ENCODE measurements around the gene SLC15A2. TPM values are rescaled to one million over a fixed set of nuclear protein-coding genes. Genes with fewer than 3 reads are reported as not detected.

SLC15A2 gene
- total and polyA plus RNA-seq, 9 of the 15 experiments (the other 6 are each of a cell fraction or from before 2014, with no cell fraction given): 0.05 to 0.53 (median 0.25) TPM; not detected in 1

DNA sequence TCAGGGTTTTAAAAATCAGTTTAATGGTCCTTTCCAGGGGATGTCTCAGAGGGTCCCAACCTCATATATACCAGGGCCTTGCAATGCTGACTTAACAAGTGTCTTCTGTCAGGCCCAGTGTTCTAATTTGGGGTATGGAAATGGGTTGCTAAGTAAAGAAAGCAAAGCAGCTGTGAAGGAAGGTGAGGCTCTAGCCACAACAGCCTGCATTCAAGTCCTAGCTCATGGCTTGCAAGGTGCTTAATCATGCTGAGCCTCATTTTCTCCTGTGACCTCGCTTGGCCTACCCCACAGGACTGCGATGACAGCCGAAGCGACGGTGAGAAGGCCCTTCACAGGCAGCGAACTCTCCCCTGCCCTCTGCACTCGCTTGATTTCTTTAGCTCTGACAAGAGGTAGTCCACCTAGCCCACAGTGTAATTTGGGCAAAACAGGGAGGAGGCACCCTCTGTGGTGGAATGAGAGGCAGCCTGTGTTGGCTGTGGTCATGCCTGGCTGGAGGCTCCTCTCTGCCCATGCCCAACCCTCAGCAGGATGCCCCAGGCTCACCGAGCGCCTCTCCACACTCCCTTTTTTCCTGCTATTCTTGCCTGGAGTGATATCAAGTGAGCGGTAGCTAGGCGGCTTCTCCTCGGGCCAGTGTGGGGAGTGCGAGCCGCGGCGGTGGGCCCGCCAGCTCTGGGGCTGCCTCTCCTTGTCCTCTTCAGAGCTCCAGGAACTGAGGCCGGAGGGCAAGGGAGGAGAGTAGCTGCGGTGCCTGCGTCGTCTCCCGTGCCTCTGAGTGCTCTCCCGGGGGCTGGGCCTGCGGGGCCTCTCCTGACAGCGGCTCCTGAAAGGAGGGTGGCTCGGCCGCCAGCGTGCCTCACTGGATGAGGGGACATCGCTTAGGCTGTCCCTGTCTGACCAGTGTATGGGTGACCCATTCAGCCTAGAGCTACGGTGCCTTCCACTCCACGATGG lies 98.7 kb downstream of the SLC15A2 start:
- Histone ChIP-seq H3K9me1 (ENCODE audit: control insufficient read depth, insufficient read depth, low read length) (no peaks in the 10 kb centered on the region), H3K79me2 (ENCODE audit: control insufficient read depth, insufficient read depth, low read length) (no peaks in the 10 kb centered on the region), H2AFZ (ENCODE audit: low read depth, low read length) (no peak overlapping the region), H3K4me1 (replicated peaks in 1 of 2; ENCODE audit: control insufficient read depth in 2 of 2, insufficient read depth in 2 of 2, low read length in 2 of 2) (peaks cover 0 to 5% of the 10 kb centered on the region in 2 experiments; a peak in 1 of 5 replicates), H4K20me1 (replicated peaks; ENCODE audit: control insufficient read depth, insufficient read depth, low read length) (no peaks in the 10 kb centered on the region), H3K36me3 (ENCODE audit: control insufficient read depth, insufficient read depth, low read length) (no peaks in the 10 kb centered on the region), H3K4me2 (ENCODE audit: insufficient read depth, low read length) (no peak overlapping the region), H3K27me3 (ENCODE audit: control insufficient read depth in 2 of 2, insufficient read depth in 2 of 2, low read length in 2 of 2) (no peaks in the 10 kb centered on the region; a peak in 1 of 5 replicates), H3K9ac (ENCODE audit: insufficient read depth in 1 of 2, low read depth in 2 of 2, low read length in 2 of 2) (no peak overlapping the region), H3K9me3 (replicated peaks; ENCODE audit: control insufficient read depth, insufficient read depth, low read depth, low read length) (no peaks in the 10 kb centered on the region), H3K4me3 (no peak overlapping the region), H3K27ac (ENCODE audit: extremely low read depth, low read depth, low read length) (no peak overlapping the region)
- intact Hi-C loops (cut with micrococcal nuclease) (loop anchor here (5.0 to 10.0 kb wide), 3 partner anchors 108 to 446 kb away; partner anchors contain the start of gene POLQ), in situ Hi-C loops (cut with MboI) (no loop called here)
- POLR2A ChIA-PET: interaction anchor here (0.6 kb wide), 1 partner anchor 27 kb away, joined by 3 read pairs; no protein-coding TSS in a partner anchor
- 35% methylated on average over 21 of the region's 31 CpGs for WGBS (ENCODE audit: insufficient coverage, low coverage, missing lambda C conversion rate)
- FAIRE-seq (no peak), ATAC-seq (0 out of 3 replicates have a peak, but pooled peaks have one; percentile 27), DNase-seq (ENCODE audit: extremely low read depth in 1 of 4, low spot score in 3 of 4) (no peak)
- CTCF ChIA-PET (ENCODE audit: low intra/inter-chr PET ratio): no interaction called here
- BruUV-seq (replicated peaks): no TSS peak
- TF ChIP-seq, protein P1, sequence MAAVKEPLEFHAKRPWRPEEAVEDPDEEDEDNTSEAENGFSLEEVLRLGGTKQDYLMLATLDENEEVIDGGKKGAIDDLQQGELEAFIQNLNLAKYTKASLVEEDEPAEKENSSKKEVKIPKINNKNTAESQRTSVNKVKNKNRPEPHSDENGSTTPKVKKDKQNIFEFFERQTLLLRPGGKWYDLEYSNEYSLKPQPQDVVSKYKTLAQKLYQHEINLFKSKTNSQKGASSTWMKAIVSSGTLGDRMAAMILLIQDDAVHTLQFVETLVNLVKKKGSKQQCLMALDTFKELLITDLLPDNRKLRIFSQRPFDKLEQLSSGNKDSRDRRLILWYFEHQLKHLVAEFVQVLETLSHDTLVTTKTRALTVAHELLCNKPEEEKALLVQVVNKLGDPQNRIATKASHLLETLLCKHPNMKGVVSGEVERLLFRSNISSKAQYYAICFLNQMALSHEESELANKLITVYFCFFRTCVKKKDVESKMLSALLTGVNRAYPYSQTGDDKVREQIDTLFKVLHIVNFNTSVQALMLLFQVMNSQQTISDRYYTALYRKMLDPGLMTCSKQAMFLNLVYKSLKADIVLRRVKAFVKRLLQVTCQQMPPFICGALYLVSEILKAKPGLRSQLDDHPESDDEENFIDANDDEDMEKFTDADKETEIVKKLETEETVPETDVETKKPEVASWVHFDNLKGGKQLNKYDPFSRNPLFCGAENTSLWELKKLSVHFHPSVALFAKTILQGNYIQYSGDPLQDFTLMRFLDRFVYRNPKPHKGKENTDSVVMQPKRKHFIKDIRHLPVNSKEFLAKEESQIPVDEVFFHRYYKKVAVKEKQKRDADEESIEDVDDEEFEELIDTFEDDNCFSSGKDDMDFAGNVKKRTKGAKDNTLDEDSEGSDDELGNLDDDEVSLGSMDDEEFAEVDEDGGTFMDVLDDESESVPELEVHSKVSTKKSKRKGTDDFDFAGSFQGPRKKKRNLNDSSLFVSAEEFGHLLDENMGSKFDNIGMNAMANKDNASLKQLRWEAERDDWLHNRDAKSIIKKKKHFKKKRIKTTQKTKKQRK (IDR thresholded peaks at IDR 0.05; ENCODE audit: borderline replicate concordance, low read depth, low read length): no peak
- TF ChIP-seq TEAD1 (CRISPR knock-in tag; IDR thresholded peaks at IDR 0.05): no peak
- TF ChIP-seq, protein P2, sequence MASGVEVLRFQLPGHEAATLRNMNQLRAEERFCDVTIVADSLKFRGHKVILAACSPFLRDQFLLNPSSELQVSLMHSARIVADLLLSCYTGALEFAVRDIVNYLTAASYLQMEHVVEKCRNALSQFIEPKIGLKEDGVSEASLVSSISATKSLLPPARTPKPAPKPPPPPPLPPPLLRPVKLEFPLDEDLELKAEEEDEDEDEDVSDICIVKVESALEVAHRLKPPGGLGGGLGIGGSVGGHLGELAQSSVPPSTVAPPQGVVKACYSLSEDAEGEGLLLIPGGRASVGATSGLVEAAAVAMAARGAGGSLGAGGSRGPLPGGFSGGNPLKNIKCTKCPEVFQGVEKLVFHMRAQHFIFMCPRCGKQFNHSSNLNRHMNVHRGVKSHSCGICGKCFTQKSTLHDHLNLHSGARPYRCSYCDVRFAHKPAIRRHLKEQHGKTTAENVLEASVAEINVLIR (CRISPR knock-in tag; IDR thresholded peaks at IDR 0.05): no peak
- TF ChIP-seq XRCC4 (IDR thresholded peaks at IDR 0.05; ENCODE audit: extremely low read depth, insufficient read depth, insufficient read length): no peak
- no peak for TF ChIP-seq NR2F6 (CRISPR knock-in tag; IDR thresholded peaks at IDR 0.05)
- no peak for TF ChIP-seq TRIM28 (IDR thresholded peaks at IDR 0.05)
- no peak for TF ChIP-seq FOXA1 (IDR thresholded peaks at IDR 0.05; ENCODE audit: borderline replicate concordance)
- TF ChIP-seq, protein P3, sequence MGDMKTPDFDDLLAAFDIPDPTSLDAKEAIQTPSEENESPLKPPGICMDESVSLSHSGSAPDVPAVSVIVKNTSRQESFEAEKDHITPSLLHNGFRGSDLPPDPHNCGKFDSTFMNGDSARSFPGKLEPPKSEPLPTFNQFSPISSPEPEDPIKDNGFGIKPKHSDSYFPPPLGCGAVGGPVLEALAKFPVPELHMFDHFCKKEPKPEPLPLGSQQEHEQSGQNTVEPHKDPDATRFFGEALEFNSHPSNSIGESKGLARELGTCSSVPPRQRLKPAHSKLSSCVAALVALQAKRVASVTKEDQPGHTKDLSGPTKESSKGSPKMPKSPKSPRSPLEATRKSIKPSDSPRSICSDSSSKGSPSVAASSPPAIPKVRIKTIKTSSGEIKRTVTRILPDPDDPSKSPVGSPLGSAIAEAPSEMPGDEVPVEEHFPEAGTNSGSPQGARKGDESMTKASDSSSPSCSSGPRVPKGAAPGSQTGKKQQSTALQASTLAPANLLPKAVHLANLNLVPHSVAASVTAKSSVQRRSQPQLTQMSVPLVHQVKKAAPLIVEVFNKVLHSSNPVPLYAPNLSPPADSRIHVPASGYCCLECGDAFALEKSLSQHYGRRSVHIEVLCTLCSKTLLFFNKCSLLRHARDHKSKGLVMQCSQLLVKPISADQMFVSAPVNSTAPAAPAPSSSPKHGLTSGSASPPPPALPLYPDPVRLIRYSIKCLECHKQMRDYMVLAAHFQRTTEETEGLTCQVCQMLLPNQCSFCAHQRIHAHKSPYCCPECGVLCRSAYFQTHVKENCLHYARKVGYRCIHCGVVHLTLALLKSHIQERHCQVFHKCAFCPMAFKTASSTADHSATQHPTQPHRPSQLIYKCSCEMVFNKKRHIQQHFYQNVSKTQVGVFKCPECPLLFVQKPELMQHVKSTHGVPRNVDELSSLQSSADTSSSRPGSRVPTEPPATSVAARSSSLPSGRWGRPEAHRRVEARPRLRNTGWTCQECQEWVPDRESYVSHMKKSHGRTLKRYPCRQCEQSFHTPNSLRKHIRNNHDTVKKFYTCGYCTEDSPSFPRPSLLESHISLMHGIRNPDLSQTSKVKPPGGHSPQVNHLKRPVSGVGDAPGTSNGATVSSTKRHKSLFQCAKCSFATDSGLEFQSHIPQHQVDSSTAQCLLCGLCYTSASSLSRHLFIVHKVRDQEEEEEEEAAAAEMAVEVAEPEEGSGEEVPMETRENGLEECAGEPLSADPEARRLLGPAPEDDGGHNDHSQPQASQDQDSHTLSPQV (IDR thresholded peaks at IDR 0.05): no peak
- no peak for TF ChIP-seq HSF4 (CRISPR knock-in tag; IDR thresholded peaks at IDR 0.05; ENCODE audit: borderline replicate concordance)
- no peak for TF ChIP-seq SREBF2 (CRISPR knock-in tag; IDR thresholded peaks at IDR 0.05)

All from K562 (cell line).